ENCODE measurements around the gene MFSD6L. TPM values are rescaled to one million over a fixed set of nuclear protein-coding genes. Genes with fewer than 3 reads are reported as not detected.

MFSD6L gene
- total and polyA plus RNA-seq, 3 donors from 2014 or later = 14.2 to 56.5 (median 16.1) TPM

DNA sequence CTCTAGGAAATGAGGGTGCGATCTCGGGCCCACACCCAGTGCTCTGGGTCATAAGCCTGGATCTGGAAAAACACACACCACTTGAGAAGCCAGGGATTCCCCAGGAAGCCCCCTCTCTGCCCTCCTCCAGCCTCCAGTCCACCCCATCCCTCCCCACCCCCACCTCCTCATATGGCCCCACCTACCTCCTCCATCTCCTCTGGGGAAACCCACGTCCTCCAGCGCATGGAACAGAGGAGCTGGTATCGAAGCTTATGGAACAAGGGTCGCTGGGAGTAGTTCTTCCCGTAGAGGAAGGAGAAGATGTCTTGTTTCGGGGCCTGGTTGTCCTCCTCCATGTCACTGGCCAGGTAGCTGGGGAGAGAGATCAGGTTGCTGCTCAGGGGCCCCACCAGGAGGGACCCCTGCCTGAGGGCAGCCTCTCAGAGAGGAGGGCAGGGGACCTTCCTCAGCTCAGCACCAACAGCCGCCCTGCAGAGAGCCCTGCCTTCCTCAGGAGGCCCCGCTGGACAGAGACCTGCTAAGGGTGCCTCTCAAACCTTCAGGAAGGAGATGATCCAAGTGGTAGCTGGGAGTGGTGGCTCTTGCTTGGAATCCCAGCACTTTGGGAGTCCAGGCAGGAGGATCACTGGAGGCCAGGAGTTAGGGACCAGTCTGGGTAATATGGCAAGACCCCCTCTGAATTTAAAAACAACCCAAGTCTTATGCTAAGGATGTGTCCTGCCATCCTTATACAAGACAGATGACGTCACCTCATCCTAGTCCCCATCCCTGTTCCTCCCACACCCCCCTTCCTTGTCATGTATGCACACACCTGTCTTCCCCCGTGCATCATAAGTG, 45.8 kb downstream of the MFSD6L start:
- WGBS, 2 donors = 80 to 88% methylated on average over 6 to 12 of the region's 12 CpGs
- DNase-seq = no peak
- H3K4me1 ChIP-seq = no peaks in the 10 kb centered on the region
- no peak overlapping the region for H3K4me3 ChIP-seq
- no peaks in the 10 kb centered on the region for H3K9me3 ChIP-seq
- H3K36me3 ChIP-seq (ENCODE audit: low read depth, missing control alignments) = no peaks in the 10 kb centered on the region
- H3K27ac ChIP-seq = no peak overlapping the region
- TF ChIP-seq, protein P1, sequence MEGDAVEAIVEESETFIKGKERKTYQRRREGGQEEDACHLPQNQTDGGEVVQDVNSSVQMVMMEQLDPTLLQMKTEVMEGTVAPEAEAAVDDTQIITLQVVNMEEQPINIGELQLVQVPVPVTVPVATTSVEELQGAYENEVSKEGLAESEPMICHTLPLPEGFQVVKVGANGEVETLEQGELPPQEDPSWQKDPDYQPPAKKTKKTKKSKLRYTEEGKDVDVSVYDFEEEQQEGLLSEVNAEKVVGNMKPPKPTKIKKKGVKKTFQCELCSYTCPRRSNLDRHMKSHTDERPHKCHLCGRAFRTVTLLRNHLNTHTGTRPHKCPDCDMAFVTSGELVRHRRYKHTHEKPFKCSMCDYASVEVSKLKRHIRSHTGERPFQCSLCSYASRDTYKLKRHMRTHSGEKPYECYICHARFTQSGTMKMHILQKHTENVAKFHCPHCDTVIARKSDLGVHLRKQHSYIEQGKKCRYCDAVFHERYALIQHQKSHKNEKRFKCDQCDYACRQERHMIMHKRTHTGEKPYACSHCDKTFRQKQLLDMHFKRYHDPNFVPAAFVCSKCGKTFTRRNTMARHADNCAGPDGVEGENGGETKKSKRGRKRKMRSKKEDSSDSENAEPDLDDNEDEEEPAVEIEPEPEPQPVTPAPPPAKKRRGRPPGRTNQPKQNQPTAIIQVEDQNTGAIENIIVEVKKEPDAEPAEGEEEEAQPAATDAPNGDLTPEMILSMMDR (IDR thresholded peaks at IDR 0.05) = no peak
- TF ChIP-seq POLR2A (IDR thresholded peaks at IDR 0.05) = no peak
- no peaks in the 10 kb centered on the region for H3K27me3 ChIP-seq
- intact Hi-C loops (cut with DNase I; ENCODE audit: low total_unique reads) = no loop called here

DNA sequence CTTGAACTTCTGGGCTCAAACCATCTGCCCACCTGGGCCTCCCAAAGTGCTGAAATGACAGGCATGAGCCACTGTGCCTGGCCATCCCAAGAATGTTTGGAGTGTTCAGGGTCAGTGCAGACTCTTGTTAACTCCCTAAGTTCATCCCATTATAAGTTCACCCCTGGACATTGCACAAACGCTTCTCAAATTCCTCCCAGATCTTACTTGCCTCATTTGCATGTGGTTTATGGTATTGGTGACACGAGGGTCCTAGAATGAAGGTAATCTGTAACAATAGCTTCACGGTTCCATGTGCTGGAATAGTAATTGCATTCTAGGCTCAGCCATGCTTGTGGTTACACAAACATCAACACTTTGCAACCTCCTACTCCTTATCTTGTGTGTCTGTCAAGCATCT, 49.5 kb downstream of the MFSD6L start:
- TF ChIP-seq, protein P1 (IDR thresholded peaks at IDR 0.05) = no peak
- TF ChIP-seq POLR2A (IDR thresholded peaks at IDR 0.05) = no peak
- Histone ChIP-seq H3K27ac (no peak overlapping the region), H3K27me3 (no peaks in the 10 kb centered on the region)

GRCh38 chr17:8747742-8748141, 51.4 kb downstream of the MFSD6L start:
- no peak overlapping the region for H3K27ac ChIP-seq
- H3K4me3 ChIP-seq = no peak overlapping the region
- H3K36me3 ChIP-seq (ENCODE audit: low read depth, missing control alignments) = no peaks in the 10 kb centered on the region
- no peaks in the 10 kb centered on the region for H3K9me3 ChIP-seq
- peaks cover 5% of the 10 kb centered on the region for H3K4me1 ChIP-seq
- no peaks in the 10 kb centered on the region for H3K27me3 ChIP-seq
- WGBS, 2 donors = 76 to 95% methylated on average over 3 of the region's 3 CpGs
- intact Hi-C loops (cut with DNase I; ENCODE audit: low total_unique reads) = loop anchor here (10.0 kb wide), 1 partner anchor 333 kb away; no protein-coding TSS in a partner anchor
- TF ChIP-seq, protein P1 (IDR thresholded peaks at IDR 0.05) = no peak
- TF ChIP-seq POLR2A (IDR thresholded peaks at IDR 0.05) = no peak
- no peak for DNase-seq

More for the DNA sequence above, 49.5 kb downstream of the MFSD6L start:
- Histone ChIP-seq H3K36me3 (ENCODE audit: low read depth, missing control alignments) (no peaks in the 10 kb centered on the region), H3K9me3 (no peaks in the 10 kb centered on the region), H3K4me3 (no peak overlapping the region), H3K4me1 (peaks cover 5% of the 10 kb centered on the region)
- 50 to 70% methylated on average over 3 of the region's 3 CpGs for WGBS, 2 donors
- DNase-seq = no peak
- intact Hi-C loops (cut with DNase I; ENCODE audit: low total_unique reads) = loop anchor here (10.0 kb wide), 1 partner anchor 335 kb away; no protein-coding TSS in a partner anchor

Other genes starting within 250 kb of the MFSD6L start
- gene MYH10, start 168.6 kb downstream of the MFSD6L start, total RNA-seq = 10 to 100 TPM; 33.1 to 34.1 TPM
- gene MYH10, start 168.6 kb downstream of the MFSD6L start, polyA plus RNA-seq (ENCODE audit: insufficient read depth, low read depth, low replicate concordance) = 25.5 TPM
- 10 to 100 TPM; 52.7 to 71.7 TPM for gene CCDC42, start 54.5 kb downstream of the MFSD6L start, total RNA-seq
- gene CCDC42, start 54.5 kb downstream of the MFSD6L start, polyA plus RNA-seq (ENCODE audit: insufficient read depth, low read depth, low replicate concordance) = 260 TPM
- 10 to 100 TPM in 1 of 2 donors, 1 to 10 TPM in 1; 3.3 to 19.6 TPM for gene SPDYE4, start 40.8 kb downstream of the MFSD6L start, total RNA-seq
- 17.6 TPM for gene SPDYE4, start 40.8 kb downstream of the MFSD6L start, polyA plus RNA-seq (ENCODE audit: insufficient read depth, low read depth, low replicate concordance)
- 1 to 10 TPM; 1.3 to 2.5 TPM for gene PIK3R6, start 68.3 kb upstream of the MFSD6L start, total RNA-seq
- 2.6 TPM for gene PIK3R6, start 68.3 kb upstream of the MFSD6L start, polyA plus RNA-seq (ENCODE audit: insufficient read depth, low read depth, low replicate concordance)
- gene PIK3R5, start 166.3 kb upstream of the MFSD6L start, total RNA-seq = 10 to 100 TPM in 1 of 2 donors, 1 to 10 TPM in 1; 7.4 to 14.0 TPM
- gene PIK3R5, start 166.3 kb upstream of the MFSD6L start, polyA plus RNA-seq (ENCODE audit: insufficient read depth, low read depth, low replicate concordance) = 6.1 TPM
- gene NTN1, start 222.1 kb upstream of the MFSD6L start, total RNA-seq = 1 to 10 TPM; 7.6 to 8.8 TPM
- gene NTN1, start 222.1 kb upstream of the MFSD6L start, polyA plus RNA-seq (ENCODE audit: insufficient read depth, low read depth, low replicate concordance) = 4.8 TPM